ENCODE results near the gene FANCG.

The FANCG gene

GRCh38 chr9:35103660-35104191 lies 24.0 kb upstream of the FANCG start:
- no peak for DNase-seq (ENCODE audit: low read depth in 1 of 2, low spot score in 1 of 2)

GRCh38 chr9:35102769-35103659 lies 23.3 kb upstream of the FANCG start, which contains the start of gene STOML2:
Gene STOML2, minus strand, starts transcription at chr9:35103131. Its CDS starts 37 bp downstream, at chr9:35103094.
- DNase-seq (ENCODE audit: low read depth in 1 of 2, low spot score in 1 of 2) = peak; percentile 84 to 86

GRCh38 chr9:35102465-35102768 lies 22.7 kb upstream of the FANCG start:
- no peak for DNase-seq (ENCODE audit: low read depth in 1 of 2, low spot score in 1 of 2)

- no peak for DNase-seq (ENCODE audit: low read depth in 1 of 2, low spot score in 1 of 2)
Measured at GRCh38 chr9:35097573-35097972, 17.8 kb upstream of the FANCG start.

- DNase-seq (ENCODE audit: low read depth in 1 of 2, low spot score in 1 of 2) = peak; percentile 78 to 82
Measured at GRCh38 chr9:35096035-35096849, 16.5 kb upstream of the FANCG start, which contains the start of gene PIGO. Gene PIGO, minus strand, starts transcription at chr9:35096591. Its CDS starts 1,026 bp downstream, at chr9:35095565.

GRCh38 chr9:35091536-35091935 lies 11.8 kb upstream of the FANCG start:
- DNase-seq (ENCODE audit: low read depth in 1 of 2, low spot score in 1 of 2) = no peak

GRCh38 chr9:35089434-35089833 lies 9.7 kb upstream of the FANCG start:
- DNase-seq (ENCODE audit: low read depth in 1 of 2, low spot score in 1 of 2) = no peak

- DNase-seq (ENCODE audit: low read depth in 1 of 2, low spot score in 1 of 2) = no peak
Measured at GRCh38 chr9:35085078-35085477, 5.3 kb upstream of the FANCG start.

- no peak for DNase-seq (ENCODE audit: low read depth in 1 of 2, low spot score in 1 of 2)
Measured at GRCh38 chr9:35079041-35079425, 709 bp downstream of the FANCG start.

- no peak for DNase-seq (ENCODE audit: low read depth in 1 of 2, low spot score in 1 of 2)
Measured at GRCh38 chr9:35078066-35078465, 1.7 kb downstream of the FANCG start.

- no peak for DNase-seq (ENCODE audit: low read depth in 1 of 2, low spot score in 1 of 2)
Measured at GRCh38 chr9:35076848-35077247, 2.9 kb downstream of the FANCG start.

GRCh38 chr9:35075358-35075757 lies 4.4 kb downstream of the FANCG start:
- DNase-seq (ENCODE audit: low read depth in 1 of 2, low spot score in 1 of 2) = no peak

- no peak for DNase-seq (ENCODE audit: low read depth in 1 of 2, low spot score in 1 of 2)
Measured at GRCh38 chr9:35074791-35075190, 5.0 kb downstream of the FANCG start.

- no peak for DNase-seq (ENCODE audit: low read depth in 1 of 2, low spot score in 1 of 2)
Measured at GRCh38 chr9:35074141-35074540, 5.6 kb downstream of the FANCG start.

- no peak for DNase-seq (ENCODE audit: low read depth in 1 of 2, low spot score in 1 of 2)
Measured at GRCh38 chr9:35073279-35073612, 6.5 kb downstream of the FANCG start.

- peak; percentile 89 to 97 for DNase-seq (ENCODE audit: low read depth in 1 of 2, low spot score in 1 of 2)
Measured at GRCh38 chr9:35072461-35073278, 7.1 kb downstream of the FANCG start, which contains the start of gene VCP. Gene VCP, minus strand, starts transcription at chr9:35072625. Its CDS starts 272 bp downstream, at chr9:35072353.

- DNase-seq (ENCODE audit: low read depth in 1 of 2, low spot score in 1 of 2) = peak; percentile 36 to 65
Measured at GRCh38 chr9:35071814-35072460, 7.8 kb downstream of the FANCG start.

- no peak for DNase-seq (ENCODE audit: low read depth in 1 of 2, low spot score in 1 of 2)
Measured at GRCh38 chr9:35070823-35071813, 8.6 kb downstream of the FANCG start.

GRCh38 chr9:35069020-35069419 lies 10.7 kb downstream of the FANCG start:
- no peak for DNase-seq (ENCODE audit: low read depth in 1 of 2, low spot score in 1 of 2)

Measured in activated T-helper 1 cell treated with anti-CD3 and anti-CD28 coated beads, Interleukin-2, amount 50 U/mL, for 16 hours (primary cell).